SK-N-SH treated with all-trans-retinoic acid at 6 μM for 48 hours (cell line): ENCODE data around the gene UIMC1.

Source experiments
- ATAC-seq: fragments of 200-7000 bp; cut with Tn5 transposase; 3 replicates; pipeline ENCODE4 v1.9.1; 2020; ENCODE audit warnings: mild to moderate bottlenecking, moderate library complexity
- BACH2 ChIP-seq: fragments of 250-450 bp; sonication (Bioruptor Pico); IDR thresholded peaks from 2 replicates; pipeline ENCODE4 v1.9.0; 2021; ENCODE audit warnings: mild to moderate bottlenecking, borderline replicate concordance
- CREB5 ChIP-seq: fragments of 250-450 bp; sonication (Bioruptor Pico); IDR thresholded peaks from 2 replicates; pipeline ENCODE4 v1.5.1; 2020; ENCODE audit warnings: low read depth, mild to moderate bottlenecking, moderate library complexity
- CSDC2 ChIP-seq: fragments of 250-450 bp; sonication (Bioruptor Pico); IDR thresholded peaks from 2 replicates; pipeline ENCODE4 v1.5.0; 2020; ENCODE audit warnings: mild to moderate bottlenecking, moderate library complexity
- CSRNP3 ChIP-seq: fragments of 250-450 bp; sonication (Bioruptor Pico); IDR thresholded peaks from 2 replicates; pipeline ENCODE4 v1.5.1; 2021; ENCODE audit warnings: mild to moderate bottlenecking, moderate library complexity
- ESRRG ChIP-seq: fragments of 250-450 bp; sonication (Bioruptor Pico); IDR thresholded peaks from 2 replicates; pipeline ENCODE4 v1.6.1; 2021; ENCODE audit warnings: mild to moderate bottlenecking
- GLIS3 ChIP-seq: fragments of 250-450 bp; sonication (Bioruptor Pico); IDR thresholded peaks from 2 replicates; pipeline ENCODE4 v1.5.0; 2020; ENCODE audit warnings: mild to moderate bottlenecking, moderate library complexity
- ISL1 ChIP-seq: fragments of 250-450 bp; sonication (Bioruptor Pico); IDR thresholded peaks from 2 replicates; pipeline ENCODE4 v2.1.2; 2022; ENCODE audit warnings: mild to moderate bottlenecking, moderate library complexity
- POU6F1 ChIP-seq: fragments of 250-450 bp; sonication (Bioruptor Pico); IDR thresholded peaks from 2 replicates; pipeline ENCODE4 v1.8.0; 2021; ENCODE audit warnings: low read depth, mild to moderate bottlenecking, moderate library complexity, borderline replicate concordance
- PPARA ChIP-seq: fragments of 250-450 bp; sonication (Bioruptor Pico); IDR thresholded peaks from 2 replicates; pipeline ENCODE4 v1.5.0; 2020; ENCODE audit warnings: mild to moderate bottlenecking, borderline replicate concordance
- RARB ChIP-seq: fragments of 250-450 bp; sonication (Bioruptor Pico); IDR thresholded peaks from 2 replicates; pipeline ENCODE4 v1.8.0; 2021; ENCODE audit warnings: mild to moderate bottlenecking, moderate library complexity
- SNAI2 ChIP-seq: fragments of 250-450 bp; sonication (Bioruptor Pico); IDR thresholded peaks from 2 replicates; pipeline ENCODE4 v1.5.0; 2020; ENCODE audit warnings: mild to moderate bottlenecking, moderate library complexity
- TCF4 ChIP-seq: fragments of 250-450 bp; sonication (Bioruptor Pico); IDR thresholded peaks from 2 replicates; pipeline ENCODE4 v1.8.0; 2021; ENCODE audit warnings: mild to moderate bottlenecking, moderate library complexity, borderline replicate concordance
- TOX ChIP-seq: fragments of 250-450 bp; sonication (Bioruptor Pico); IDR thresholded peaks from 2 replicates; pipeline ENCODE4 v1.8.0; 2021; ENCODE audit warnings: mild to moderate bottlenecking, moderate library complexity, borderline replicate concordance
- TSHZ2 ChIP-seq: fragments of 250-450 bp; sonication (Bioruptor Pico); IDR thresholded peaks from 2 replicates; pipeline ENCODE4 v1.5.0; 2020; ENCODE audit warnings: mild to moderate bottlenecking, moderate library complexity
- ZC3H10 ChIP-seq: fragments of 250-450 bp; sonication (Bioruptor Pico); IDR thresholded peaks from 2 replicates; pipeline ENCODE4 v1.5.1; 2021; ENCODE audit warnings: mild to moderate bottlenecking, moderate library complexity
- ZFP3 ChIP-seq: fragments of 250-450 bp; sonication (Bioruptor Pico); IDR thresholded peaks from 2 replicates; pipeline ENCODE4 v1.5.0; 2020; ENCODE audit warnings: mild to moderate bottlenecking, moderate library complexity
- ZFP30 ChIP-seq: fragments of 450-650 bp; formaldehyde crosslinking; IDR thresholded peaks from 2 replicates; pipeline ENCODE4 v1.5.0; 2022; ENCODE audit warnings: mild to moderate bottlenecking, moderate library complexity
- ZNF565 ChIP-seq: fragments of 450-650 bp; formaldehyde crosslinking; conservative IDR thresholded peaks from 2 replicates; pipeline ENCODE4 v1.5.0; 2020; ENCODE audit warnings: low read depth, mild to moderate bottlenecking, moderate library complexity
- ZNF70 ChIP-seq: fragments of 450-650 bp; formaldehyde crosslinking; IDR thresholded peaks from 2 replicates; pipeline ENCODE4 v1.5.0; 2020; ENCODE audit warnings: mild to moderate bottlenecking, moderate library complexity
- ZNF8 ChIP-seq: fragments of 450-650 bp; formaldehyde crosslinking; IDR thresholded peaks from 2 replicates; pipeline ENCODE4 v1.5.0; 2020; ENCODE audit warnings: mild to moderate bottlenecking, moderate library complexity

Gene UIMC1

GRCh38 chr5:177015156-177015555 is 8.6 kb upstream of the UIMC1 start:
- TF ChIP-seq ZC3H10 (CRISPR knock-in tag), result no peak
- no peak for TF ChIP-seq ZNF8 (CRISPR knock-in tag)
- TF ChIP-seq CSDC2 (CRISPR knock-in tag), result no peak
- TF ChIP-seq GLIS3 (CRISPR knock-in tag), result no peak
- TF ChIP-seq PPARA (CRISPR knock-in tag), result no peak
- no peak for TF ChIP-seq ESRRG
- TF ChIP-seq CSRNP3, result no peak
- TF ChIP-seq ISL1 (CRISPR knock-in tag), result no peak
- no peak for TF ChIP-seq TCF4 (CRISPR knock-in tag)
- no peak for TF ChIP-seq ZFP30
- TF ChIP-seq ZFP3 (CRISPR knock-in tag), result no peak
- ATAC-seq, result no peak

GRCh38 chr5:177010153-177010552 is 3.6 kb upstream of the UIMC1 start:
- ATAC-seq, result no peak
- TF ChIP-seq GLIS3 (CRISPR knock-in tag), result no peak
- TF ChIP-seq TOX (CRISPR knock-in tag), result no peak
- TF ChIP-seq PPARA (CRISPR knock-in tag), result no peak
- no peak for TF ChIP-seq ISL1 (CRISPR knock-in tag)
- no peak for TF ChIP-seq ZNF565 (CRISPR knock-in tag)
- no peak for TF ChIP-seq CREB5 (CRISPR knock-in tag)
- no peak for TF ChIP-seq ZNF8 (CRISPR knock-in tag)
- TF ChIP-seq ZC3H10 (CRISPR knock-in tag), result no peak
- no peak for TF ChIP-seq ZFP30
- no peak for TF ChIP-seq SNAI2 (CRISPR knock-in tag)
- TF ChIP-seq CSRNP3, result no peak
- no peak for TF ChIP-seq ZNF70 (CRISPR knock-in tag)
- no peak for TF ChIP-seq TSHZ2

- ATAC-seq, result no peak
- TF ChIP-seq POU6F1 (CRISPR knock-in tag) (no peak), ISL1 (CRISPR knock-in tag) (no peak), BACH2 (CRISPR knock-in tag) (no peak), ZNF565 (CRISPR knock-in tag) (no peak), ZFP3 (CRISPR knock-in tag) (no peak), CSRNP3 (no peak), ESRRG (no peak), CREB5 (CRISPR knock-in tag) (no peak), TCF4 (CRISPR knock-in tag) (no peak), ZNF8 (CRISPR knock-in tag) (no peak), TSHZ2 (no peak), SNAI2 (CRISPR knock-in tag) (no peak), CSDC2 (CRISPR knock-in tag) (no peak), RARB (CRISPR knock-in tag) (no peak)
Observed at GRCh38 chr5:177008716-177009115, 2.1 kb upstream of the UIMC1 start.
